ENCODE data around the gene TSPAN32.
"Not testable (repeated sequence)": the region's sequence is repeated elsewhere in the genome, so short reads cannot be mapped to it uniquely, and the experiment has no call there.

TSPAN32 gene

GRCh38 chr11:2342981-2343380 lies 41.2 kb downstream of the TSPAN32 start:
- DNase-seq (ENCODE audit: low spot score) = no peak

GRCh38 chr11:2343502-2343901 lies 41.7 kb downstream of the TSPAN32 start:
- DNase-seq (ENCODE audit: low spot score) = no peak

- DNase-seq (ENCODE audit: low spot score) = no peak
Observed at GRCh38 chr11:2345050-2345449, 43.2 kb downstream of the TSPAN32 start.

GRCh38 chr11:2346014-2346413 lies 44.2 kb downstream of the TSPAN32 start:
- no peak for DNase-seq (ENCODE audit: low spot score)

- no peak for DNase-seq (ENCODE audit: low spot score)
Observed at GRCh38 chr11:2346586-2347307, 44.9 kb downstream of the TSPAN32 start.

GRCh38 chr11:2347308-2347830 lies 45.6 kb downstream of the TSPAN32 start:
- no peak for DNase-seq (ENCODE audit: low spot score)

GRCh38 chr11:2348986-2349385 lies 47.2 kb downstream of the TSPAN32 start:
- DNase-seq (ENCODE audit: low spot score) = no peak

GRCh38 chr11:2351701-2352100 lies 49.9 kb downstream of the TSPAN32 start:
- DNase-seq (ENCODE audit: low spot score) = no peak

GRCh38 chr11:2352420-2352819 lies 50.6 kb downstream of the TSPAN32 start:
- DNase-seq (ENCODE audit: low spot score) = no peak

- DNase-seq (ENCODE audit: low spot score) = no peak
Observed at GRCh38 chr11:2355000-2355644, 53.3 kb downstream of the TSPAN32 start.

GRCh38 chr11:2357246-2357645 lies 55.4 kb downstream of the TSPAN32 start:
- DNase-seq (ENCODE audit: low spot score) = no peak

GRCh38 chr11:2357651-2358050 lies 55.8 kb downstream of the TSPAN32 start:
- not testable (repeated sequence) for DNase-seq (ENCODE audit: low spot score)

GRCh38 chr11:2358754-2359442 lies 57.1 kb downstream of the TSPAN32 start:
- DNase-seq (ENCODE audit: low spot score) = no peak

- DNase-seq (ENCODE audit: low spot score) = no peak
Observed at GRCh38 chr11:2359557-2359956, 57.7 kb downstream of the TSPAN32 start.

- no peak for DNase-seq (ENCODE audit: low spot score)
Observed at GRCh38 chr11:2360081-2360642, 58.3 kb downstream of the TSPAN32 start.

- no peak for DNase-seq (ENCODE audit: low spot score)
Observed at GRCh38 chr11:2361565-2361964, 59.8 kb downstream of the TSPAN32 start.

GRCh38 chr11:2362414-2362813 lies 60.6 kb downstream of the TSPAN32 start:
- DNase-seq (ENCODE audit: low spot score) = no peak

GRCh38 chr11:2363130-2363529 lies 61.3 kb downstream of the TSPAN32 start:
- DNase-seq (ENCODE audit: low spot score) = no peak

- no peak for DNase-seq (ENCODE audit: low spot score)
Observed at GRCh38 chr11:2363577-2364370, 62.0 kb downstream of the TSPAN32 start.

- not testable (repeated sequence) for DNase-seq (ENCODE audit: low spot score)
Observed at GRCh38 chr11:2364386-2364785, 62.6 kb downstream of the TSPAN32 start.

- DNase-seq (ENCODE audit: low spot score) = no peak
Observed at GRCh38 chr11:2365571-2366210, 63.9 kb downstream of the TSPAN32 start.
